ENCODE measurements around the gene GLI3. TPM values are rescaled to one million over a fixed set of nuclear protein-coding genes. Genes with fewer than 3 reads are reported as not detected.

GLI3 gene
- total RNA-seq, 2 donors from 2014 or later = 3.4 to 6.6 TPM

GRCh38 chr7:41924796-41925195 lies 312.2 kb downstream of the GLI3 start:
- no peak for TF ChIP-seq CTCF (IDR thresholded peaks at IDR 0.05)
- no peak for DNase-seq (ENCODE audit: low spot score)
- Histone ChIP-seq H3K9me3 (no peaks in the 10 kb centered on the region), H3K27me3 (replicated peaks; ENCODE audit: insufficient read depth) (no peaks in the 10 kb centered on the region), H3K27ac (no peak overlapping the region), H3K4me1 (ENCODE audit: control insufficient read depth in 1 of 2, low read depth in 2 of 2) (peaks cover 0 to 5% of the 10 kb centered on the region in 2 donors), H3K4me3 (no peak overlapping the region), H3K36me3 (no peaks in the 10 kb centered on the region)
- no peak for ATAC-seq (ENCODE audit: insufficient number of reproducible peaks, low FRiP score, low read depth)

GRCh38 chr7:41922373-41922772 lies 314.6 kb downstream of the GLI3 start:
- Histone ChIP-seq H3K27ac (no peak overlapping the region), H3K4me1 (ENCODE audit: control insufficient read depth in 1 of 2, low read depth in 2 of 2) (peaks cover 0 to 5% of the 10 kb centered on the region in 2 donors), H3K36me3 (no peaks in the 10 kb centered on the region), H3K4me3 (no peak overlapping the region), H3K27me3 (replicated peaks; ENCODE audit: insufficient read depth) (no peaks in the 10 kb centered on the region), H3K9me3 (no peaks in the 10 kb centered on the region)
- ATAC-seq (ENCODE audit: insufficient number of reproducible peaks, low FRiP score, low read depth) = no peak
- no peak for TF ChIP-seq CTCF (IDR thresholded peaks at IDR 0.05)
- DNase-seq (ENCODE audit: low spot score) = no peak

- H3K9me3 ChIP-seq = no peaks in the 10 kb centered on the region
- H3K27me3 ChIP-seq (replicated peaks; ENCODE audit: insufficient read depth) = no peaks in the 10 kb centered on the region
- no peak overlapping the region for H3K27ac ChIP-seq
- ATAC-seq (ENCODE audit: insufficient number of reproducible peaks, low FRiP score, low read depth) = no peak
- peaks cover 4 to 11% of the 10 kb centered on the region in 2 donors for H3K4me1 ChIP-seq (ENCODE audit: control insufficient read depth in 1 of 2, low read depth in 2 of 2)
- H3K36me3 ChIP-seq = no peaks in the 10 kb centered on the region
- H3K4me3 ChIP-seq = no peak overlapping the region
- no peak for TF ChIP-seq CTCF (IDR thresholded peaks at IDR 0.05)
- DNase-seq (ENCODE audit: low spot score) = no peak
Measured at GRCh38 chr7:41921453-41921981, 315.5 kb downstream of the GLI3 start.

GRCh38 chr7:41918597-41918996 lies 318.4 kb downstream of the GLI3 start:
- DNase-seq (ENCODE audit: low spot score) = no peak
- TF ChIP-seq CTCF (IDR thresholded peaks at IDR 0.05) = no peak
- H3K4me1 ChIP-seq (ENCODE audit: control insufficient read depth in 1 of 2, low read depth in 2 of 2) = peaks cover 15 to 23% of the 10 kb centered on the region in 2 donors
- H3K36me3 ChIP-seq = no peaks in the 10 kb centered on the region
- ATAC-seq (ENCODE audit: insufficient number of reproducible peaks, low FRiP score, low read depth) = no peak
- no peak overlapping the region for H3K27ac ChIP-seq
- no peaks in the 10 kb centered on the region for H3K9me3 ChIP-seq
- no peak overlapping the region for H3K4me3 ChIP-seq
- H3K27me3 ChIP-seq (replicated peaks; ENCODE audit: insufficient read depth) = no peaks in the 10 kb centered on the region

- no peaks in the 10 kb centered on the region for H3K9me3 ChIP-seq
- H3K4me1 ChIP-seq (ENCODE audit: control insufficient read depth in 1 of 2, low read depth in 2 of 2) = peaks cover 15 to 21% of the 10 kb centered on the region in 2 donors
- peak; percentile 98 for ATAC-seq (ENCODE audit: insufficient number of reproducible peaks, low FRiP score, low read depth)
- no peaks in the 10 kb centered on the region for H3K36me3 ChIP-seq
- H3K27ac ChIP-seq = peak overlapping the region; percentile 20 to 65
- DNase-seq (ENCODE audit: low spot score) = peak; percentile 9
- H3K4me3 ChIP-seq = peak overlapping the region; percentile 30
- no peaks in the 10 kb centered on the region for H3K27me3 ChIP-seq (replicated peaks; ENCODE audit: insufficient read depth)
- TF ChIP-seq CTCF (IDR thresholded peaks at IDR 0.05) = no peak
Measured at GRCh38 chr7:41916450-41916927, 320.5 kb downstream of the GLI3 start.

Data from thoracic aorta (tissue), 2 donors.